Hepatic stellate cell (primary cell): ENCODE data around the gene TPI1.
"Not testable (repeated sequence)": the region's sequence is repeated elsewhere in the genome, so short reads cannot be mapped to it uniquely, and the experiment has no call there.

Source experiments
- DNase-seq: peaks from one replicate; pipeline ENCODE4 v3.0.0; 2011; ENCODE audit warnings: low spot score

The TPI1 gene

GRCh38 chr12:6847676-6848075 lies 19.7 kb upstream of the TPI1 start:
- DNase-seq: no peak

DNA sequence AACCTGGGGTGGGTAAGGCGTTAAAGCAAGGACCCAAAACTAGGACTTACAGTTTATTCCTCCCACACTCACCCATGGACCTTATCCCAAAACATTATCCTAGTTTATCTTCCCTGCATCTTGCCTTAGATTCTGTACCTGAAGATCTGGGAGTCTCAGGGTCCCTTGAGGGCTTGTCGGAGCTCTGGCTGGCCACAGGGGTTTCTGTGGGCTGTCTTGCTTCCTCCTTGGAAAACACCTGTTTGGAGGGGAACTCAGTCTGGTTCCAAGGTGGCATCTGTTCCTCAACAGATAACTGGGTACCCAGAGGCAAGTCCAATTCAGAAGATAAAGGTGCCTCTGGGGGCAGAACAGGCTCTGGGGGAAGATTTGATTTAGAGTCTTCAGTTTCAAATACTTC lies 17.9 kb upstream of the TPI1 start:
- no peak for DNase-seq

DNA sequence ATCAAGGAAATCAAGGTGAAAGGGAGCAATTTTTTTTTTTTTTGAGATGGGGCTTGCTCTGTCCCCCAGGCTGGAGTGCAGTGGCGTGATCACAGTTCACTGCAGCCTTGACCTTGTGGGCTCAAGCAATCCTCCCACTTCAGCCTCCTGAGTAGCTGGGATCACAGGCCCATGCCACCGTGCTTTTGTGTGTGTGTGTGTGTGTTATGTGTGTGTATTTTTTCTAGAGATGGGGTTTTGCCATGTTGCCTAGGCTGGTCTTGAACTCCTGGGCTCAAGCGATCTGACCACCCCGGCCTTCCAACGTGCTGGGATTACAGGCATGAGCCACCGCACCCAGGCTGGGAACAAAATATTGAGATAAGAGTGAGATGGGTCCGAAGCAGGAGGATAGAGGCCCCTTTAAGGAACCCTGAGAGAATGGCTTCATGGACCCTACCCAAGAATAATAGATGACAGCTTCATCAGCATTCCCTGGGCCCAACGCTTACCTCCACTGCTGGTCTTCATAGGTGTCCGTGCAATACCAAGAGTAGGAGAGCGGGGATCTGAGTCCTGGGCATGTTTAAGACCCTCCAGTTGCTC lies 17.3 kb upstream of the TPI1 start:
- DNase-seq: no peak

GRCh38 chr12:6850796-6851152 lies 16.6 kb upstream of the TPI1 start:
- DNase-seq: no peak

DNA sequence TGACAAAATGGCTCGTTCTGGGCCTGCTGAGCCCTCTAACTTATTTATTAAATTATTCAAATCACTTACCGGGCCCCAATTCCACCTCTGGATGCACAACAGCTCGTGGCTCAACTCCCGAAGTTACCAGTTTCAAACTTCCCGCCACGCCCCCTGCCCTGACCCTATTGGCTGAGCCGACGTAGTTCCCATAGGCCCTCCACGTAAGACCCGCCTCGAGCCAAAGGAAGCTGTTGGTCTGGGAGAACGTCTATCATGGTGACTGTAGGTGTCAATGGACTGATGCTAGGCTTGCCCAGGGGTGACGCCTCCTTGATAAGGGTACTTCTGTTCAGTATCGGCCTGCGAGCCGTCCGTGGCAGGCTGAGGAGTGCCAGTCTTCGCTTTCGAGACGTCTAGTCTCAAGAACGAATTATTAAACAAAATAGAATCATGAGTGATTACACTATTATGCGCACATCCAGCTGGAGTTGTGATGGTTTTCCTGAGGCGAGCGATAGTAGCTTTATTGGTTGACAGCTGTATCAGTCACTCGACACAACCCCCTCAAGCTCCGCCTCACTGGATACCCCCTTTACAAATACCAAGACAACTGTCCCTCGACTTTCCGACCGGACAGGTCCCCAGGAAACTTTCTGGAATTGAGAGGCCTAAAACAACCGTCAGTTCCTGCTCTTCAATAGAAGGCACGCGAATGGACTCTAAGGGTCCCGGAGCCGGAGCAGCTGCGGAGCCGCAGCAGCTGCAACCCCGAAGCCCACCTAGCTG lies 16.0 kb upstream of the TPI1 start, which contains the start of gene CDCA3:
TSS of gene CDCA3 (minus strand) at position 134 of the 768 bp plus-strand sequence. CDS start 334 bp downstream, outside the sequence.
- DNase-seq: peak; percentile 100

GRCh38 chr12:6851921-6852650 lies 15.2 kb upstream of the TPI1 start, which contains the start of gene USP5:
TSS of gene USP5 (plus strand) at chr12:6852150. CDS start at chr12:6852180, 30 bp downstream.
- peak; percentile 100 for DNase-seq

- peak; percentile 75 for DNase-seq
Measured at GRCh38 chr12:6852651-6853354, 14.5 kb upstream of the TPI1 start.

DNA sequence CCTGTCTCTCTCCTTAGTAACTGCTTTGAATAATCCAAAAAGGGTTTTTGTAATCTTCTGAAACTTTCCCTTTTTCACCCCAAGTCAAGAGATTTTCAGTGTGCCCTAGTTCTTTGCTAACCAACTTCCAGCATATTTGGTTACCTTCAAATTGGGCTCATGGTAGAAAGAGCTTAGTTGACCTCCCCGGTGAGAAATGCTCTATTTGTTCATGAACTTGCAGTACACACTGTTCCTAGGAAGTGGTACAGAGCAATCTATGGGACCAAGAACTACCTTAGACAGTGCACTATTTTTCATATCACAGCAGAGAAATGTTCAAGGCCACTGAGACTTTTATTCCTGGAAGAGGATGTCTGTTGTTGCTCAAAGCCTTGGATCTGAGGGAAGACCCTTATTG lies 13.7 kb upstream of the TPI1 start:
- DNase-seq: no peak

DNA sequence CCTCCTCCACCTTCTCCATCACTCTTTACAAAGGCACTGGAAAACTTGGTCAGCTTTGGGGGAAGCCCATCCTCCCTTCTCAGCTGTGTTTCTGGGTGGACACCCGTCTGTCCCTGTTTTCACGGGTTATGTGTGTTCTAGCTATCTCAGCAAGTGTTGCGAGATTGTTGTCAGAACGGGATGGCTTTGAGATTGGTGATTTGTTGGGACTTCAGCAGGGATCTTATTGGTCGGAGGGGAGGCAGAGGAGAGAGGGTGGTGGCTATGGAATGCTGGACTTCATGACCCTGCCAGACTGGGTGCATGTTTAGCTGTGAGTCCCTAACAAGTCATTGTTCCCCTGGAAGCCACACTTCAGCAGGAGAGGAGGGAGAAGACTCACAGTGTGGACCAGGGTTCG lies 13.3 kb upstream of the TPI1 start:
- DNase-seq: no peak

DNA sequence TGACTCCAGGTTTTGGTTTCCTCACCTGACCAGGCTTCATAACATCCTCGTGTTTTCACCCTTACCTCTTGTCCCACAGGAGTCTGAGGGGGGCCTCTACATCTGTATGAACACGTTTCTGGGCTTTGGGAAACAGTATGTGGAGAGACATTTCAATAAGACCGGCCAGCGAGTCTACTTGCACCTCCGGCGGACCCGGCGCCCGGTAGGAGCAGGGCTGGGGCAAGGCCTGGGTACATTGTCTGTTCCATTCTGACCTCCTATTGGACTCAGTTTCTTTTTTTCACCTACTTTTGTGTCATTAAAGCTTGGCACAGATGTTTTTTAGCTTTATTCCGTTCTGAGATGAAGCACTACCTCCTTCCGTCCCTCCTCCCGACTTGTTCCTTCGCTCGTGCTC lies 12.0 kb upstream of the TPI1 start:
- DNase-seq: no peak

DNA sequence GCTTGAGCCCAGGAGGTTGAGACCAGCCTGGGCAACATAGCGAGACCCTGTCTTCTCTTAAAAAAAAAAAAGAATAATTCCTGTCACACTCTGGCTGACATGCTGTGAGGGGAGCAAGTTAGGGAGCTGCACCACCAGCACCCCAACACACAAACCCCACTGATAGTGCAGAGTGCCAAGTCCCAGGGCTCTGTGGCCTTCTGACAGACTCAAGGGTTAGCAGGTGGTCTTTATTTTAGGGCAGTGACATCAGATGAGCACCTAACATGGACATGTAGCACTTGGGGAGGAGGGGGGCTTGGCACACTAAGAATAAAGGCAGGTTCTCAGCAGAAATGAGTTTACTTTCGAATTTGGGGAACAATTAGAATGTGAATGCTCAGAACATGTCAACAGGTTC lies 8.5 kb upstream of the TPI1 start:
- no peak for DNase-seq

DNA sequence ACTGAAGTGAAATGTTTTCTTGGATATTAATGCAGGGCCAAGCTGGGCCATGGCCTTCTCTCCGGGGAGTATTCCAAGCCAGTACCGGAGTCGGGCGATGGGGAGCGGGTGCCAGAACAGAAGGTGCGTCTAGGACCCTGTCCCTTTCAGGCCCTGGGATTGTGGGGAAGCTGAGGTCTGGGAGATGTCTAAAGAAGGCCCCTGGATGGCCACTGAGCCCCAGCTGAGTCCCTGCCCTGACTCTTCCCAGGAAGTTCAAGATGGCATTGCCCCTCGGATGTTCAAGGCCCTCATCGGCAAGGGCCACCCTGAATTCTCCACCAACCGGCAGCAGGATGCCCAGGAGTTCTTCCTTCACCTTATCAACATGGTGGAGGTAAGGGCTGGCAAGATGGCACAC lies 7.2 kb upstream of the TPI1 start:
- no peak for DNase-seq

- no peak for DNase-seq
Measured at GRCh38 chr12:6860942-6861341, 6.4 kb upstream of the TPI1 start.

DNA sequence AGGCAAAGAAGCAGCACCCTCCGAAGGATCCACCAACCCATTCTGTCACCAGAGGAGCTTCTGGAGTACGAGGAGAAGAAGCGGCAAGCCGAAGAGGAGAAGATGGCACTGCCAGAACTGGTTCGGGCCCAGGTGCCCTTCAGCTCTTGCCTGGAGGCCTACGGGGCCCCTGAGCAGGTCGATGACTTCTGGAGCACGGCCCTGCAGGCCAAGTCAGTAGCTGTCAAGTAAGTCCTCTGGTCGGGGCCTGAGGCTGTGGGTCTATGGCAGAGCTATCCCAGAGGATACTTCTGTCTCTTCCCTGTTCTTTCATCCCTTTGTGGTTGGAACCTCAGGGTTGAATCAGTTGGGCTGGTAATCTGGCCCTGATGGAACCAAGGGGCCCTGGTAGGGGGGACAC lies 5.9 kb upstream of the TPI1 start:
- no peak for DNase-seq

DNA sequence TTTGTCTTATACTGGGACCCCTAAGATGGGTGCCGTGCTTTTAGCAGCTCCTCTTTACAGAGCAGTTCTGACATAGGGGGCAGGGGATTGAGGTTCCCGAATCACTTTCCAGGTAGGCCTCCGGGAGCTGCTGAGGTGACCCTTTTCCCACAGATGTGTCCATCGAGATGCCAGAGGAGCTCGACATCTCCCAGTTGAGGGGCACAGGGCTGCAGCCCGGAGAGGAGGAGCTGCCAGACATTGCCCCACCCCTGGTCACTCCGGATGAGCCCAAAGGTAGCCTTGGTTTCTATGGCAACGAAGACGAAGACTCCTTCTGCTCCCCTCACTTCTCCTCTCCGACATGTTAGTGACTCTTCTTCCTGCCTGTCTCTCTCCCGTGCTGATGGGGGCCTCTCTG lies 4.3 kb upstream of the TPI1 start:
- DNase-seq: no peak

GRCh38 chr12:6863586-6864321 lies 3.6 kb upstream of the TPI1 start:
- peak; percentile 21 for DNase-seq

- DNase-seq: not testable (repeated sequence)
Measured at GRCh38 chr12:6865307-6865706, 2.0 kb upstream of the TPI1 start.

DNA sequence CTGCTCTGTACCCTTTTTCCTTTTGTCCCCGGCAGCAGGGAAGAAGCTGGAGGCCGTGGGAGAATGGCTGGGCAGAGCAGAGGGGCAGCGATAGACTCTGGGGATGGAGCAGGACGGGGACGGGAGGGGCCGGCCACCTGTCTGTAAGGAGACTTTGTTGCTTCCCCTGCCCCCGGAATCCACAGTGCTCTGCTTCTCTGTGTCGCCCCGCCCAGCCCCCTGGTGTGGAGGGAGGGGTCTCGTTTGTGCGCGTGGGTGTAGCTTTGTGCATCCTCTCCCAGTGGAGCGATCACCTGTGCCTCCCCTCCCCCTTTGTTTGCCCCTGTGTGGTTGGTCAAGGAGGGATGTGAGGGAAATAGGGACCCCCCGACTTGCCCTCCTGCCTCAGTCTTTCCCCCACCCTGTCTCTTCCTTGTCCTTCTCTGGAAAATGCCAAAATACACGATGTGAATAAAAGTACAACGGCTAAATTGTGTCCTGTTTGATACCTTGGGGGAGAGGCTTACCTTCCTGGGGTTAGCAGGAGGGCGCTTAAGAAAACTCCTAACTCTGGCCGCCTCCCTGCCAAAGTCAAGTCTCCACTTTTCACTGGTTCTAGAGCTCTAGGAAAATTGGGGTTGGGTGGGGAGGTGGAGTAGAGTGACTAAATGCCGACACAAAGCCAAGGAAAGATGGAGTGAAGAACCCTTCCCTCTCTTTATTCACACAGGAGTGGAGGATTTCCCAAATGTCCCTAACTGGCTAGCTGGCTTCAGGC lies 990 bp upstream of the TPI1 start:
- DNase-seq: no peak

GRCh38 chr12:6866920-6867412 lies 365 bp upstream of the TPI1 start:
- peak; percentile 27 for DNase-seq

- DNase-seq: peak; percentile 48
Measured at GRCh38 chr12:6868211-6869048, 1.1 kb downstream of the TPI1 start.
